H54 (cell line): ENCODE results near the gene DCPS.
"Not testable (repeated sequence)": the region's sequence is repeated elsewhere in the genome, so short reads cannot be mapped to it uniquely, and the experiment has no call there.

ENCODE experiments used
- DNase-seq: peaks from one replicate; pipeline ENCODE4 v3.0.0; 2011; ENCODE audit warnings: low spot score, mixed read lengths; ENCODE audit not compliant: insufficient read length
- FAIRE-seq: peaks from 3 replicates; lab custom pipeline; 2011; peaks lifted over from hg19 to GRCh38; lab: Jason Lieb, UNC
- POLR2A ChIP-seq: IDR thresholded peaks from 2 replicates; pipeline ENCODE4 v1.6.1; 2011; ENCODE audit warnings: low read depth, mild to moderate bottlenecking, low read length

DCPS gene

GRCh38 chr11:126308271-126308671, 4.4 kb downstream of the DCPS start:
- DNase-seq, result no peak
- no peak for TF ChIP-seq POLR2A
- no peak for FAIRE-seq

- not testable (repeated sequence) for DNase-seq, FAIRE-seq
These were observed 4.9 kb downstream of the DCPS start for GRCh38 chr11:126308771-126309170.

- FAIRE-seq, result peak; percentile 41
- no peak for TF ChIP-seq POLR2A
- peak; percentile 49 for DNase-seq
These were observed 6.5 kb downstream of the DCPS start for GRCh38 chr11:126310200-126310991.

GRCh38 chr11:126310992-126311310, 7.1 kb downstream of the DCPS start:
- no peak for TF ChIP-seq POLR2A
- no peak for FAIRE-seq
- no peak for DNase-seq

GRCh38 chr11:126311401-126312291, 7.8 kb downstream of the DCPS start:
- TF ChIP-seq POLR2A, result no peak
- FAIRE-seq (no peak), DNase-seq (no peak)

- FAIRE-seq (no peak), DNase-seq (no peak)
- TF ChIP-seq POLR2A, result no peak
These were observed 9.1 kb downstream of the DCPS start for GRCh38 chr11:126312961-126313360.

GRCh38 chr11:126313826-126314225, 10.0 kb downstream of the DCPS start:
- DNase-seq, result no peak
- no peak for TF ChIP-seq POLR2A
- no peak for FAIRE-seq

- DNase-seq (no peak), FAIRE-seq (no peak)
- TF ChIP-seq POLR2A, result no peak
These were observed 13.5 kb downstream of the DCPS start for GRCh38 chr11:126317432-126317755.

- no peak for TF ChIP-seq POLR2A
- DNase-seq (no peak), FAIRE-seq (peak; percentile 68)
These were observed 14.1 kb downstream of the DCPS start for GRCh38 chr11:126317756-126318573.

GRCh38 chr11:126318574-126319373, 14.9 kb downstream of the DCPS start:
- TF ChIP-seq POLR2A, result no peak
- FAIRE-seq, result peak; percentile 88
- no peak for DNase-seq

GRCh38 chr11:126319374-126319740, 15.5 kb downstream of the DCPS start:
- DNase-seq (no peak), FAIRE-seq (no peak)
- TF ChIP-seq POLR2A, result no peak

- FAIRE-seq, result no peak
- DNase-seq, result no peak
- no peak for TF ChIP-seq POLR2A
These were observed 19.1 kb downstream of the DCPS start for GRCh38 chr11:126322996-126323395.
